ENCODE results near the gene SPINT2.
"Not testable (repeated sequence)": the region's sequence is repeated elsewhere in the genome, so short reads cannot be mapped to it uniquely, and the experiment has no call there.

Gene SPINT2

GRCh38 chr19:38324431-38324830 is 60.1 kb downstream of the SPINT2 start:
- no peak for DNase-seq

GRCh38 chr19:38326591-38326990 is 62.2 kb downstream of the SPINT2 start:
- DNase-seq, result no peak

GRCh38 chr19:38329651-38330050 is 65.3 kb downstream of the SPINT2 start:
- no peak for DNase-seq

- DNase-seq, result no peak
These were observed 67.4 kb downstream of the SPINT2 start for GRCh38 chr19:38331728-38332127.

GRCh38 chr19:38333245-38333644 is 68.9 kb downstream of the SPINT2 start:
- no peak for DNase-seq

GRCh38 chr19:38335949-38336637 is 71.7 kb downstream of the SPINT2 start:
- peak; percentile 96 for DNase-seq

- peak; percentile 98 for DNase-seq
These were observed 72.4 kb downstream of the SPINT2 start for GRCh38 chr19:38336638-38337359.

GRCh38 chr19:38337360-38337653 is 72.9 kb downstream of the SPINT2 start:
- no peak for DNase-seq

GRCh38 chr19:38339011-38339410 is 74.6 kb downstream of the SPINT2 start:
- not testable (repeated sequence) for DNase-seq

GRCh38 chr19:38340927-38341326 is 76.6 kb downstream of the SPINT2 start:
- DNase-seq, result no peak

Data from stimulated activated CD8-positive, alpha-beta memory T cell treated with anti-CD3 and anti-CD28 coated beads, Interleukin-4, amount 100 ng/mL, for 48 hours (primary cell).